IMR-90 (cell line): ENCODE data around the gene RRP36. TPM values are rescaled to one million over a fixed set of nuclear protein-coding genes. Genes with fewer than 3 reads are reported as not detected.

Source experiments
- ATAC-seq: fragments of 200-7000 bp; cut with Tn5 transposase; 2 replicates; pipeline ENCODE4 v1.9.1; 2020; ENCODE audit warnings: low read depth, mild to moderate bottlenecking, moderate library complexity
- BruUV-seq: library from RNA; stranded (reverse); fragments of 400-500 nt; replicated peaks from 2 replicates; lab custom pipeline; 2021; lab: Mats Ljungman, UMichigan
- CTCF ChIA-PET: fragments of 300-600 bp; formaldehyde crosslinking; extraction: SDS; loops from one replicate; lab custom pipeline; 2021; ENCODE audit warnings: antibody characterized with exemption; lab: Yijun Ruan, JAX
- POLR2A ChIA-PET: fragments of 300-600 bp; sonication (Branson Sonifier 250); formaldehyde crosslinking; loops from one replicate; lab custom pipeline; 2022; ENCODE audit warnings: antibody characterized with exemption; ENCODE audit not compliant: unreplicated experiment; lab: Charles Lee
- DNase-seq: peaks from one replicate; pipeline ENCODE4 v3.0.0; 2013
- H2AFZ ChIP-seq: replicated peaks from 2 replicates; pipeline ENCODE3; 2013; ENCODE audit warnings: low read length, mild to moderate bottlenecking; ENCODE audit not compliant: poor library complexity
- H2AK5ac ChIP-seq: 2 replicates; pipeline ENCODE4 v1.6.1; 2013; ENCODE audit warnings: low read depth, low read length, inconsistent platforms
- H2AK9ac ChIP-seq: replicated peaks from 2 replicates; pipeline ENCODE3; 2013; ENCODE audit warnings: mild to moderate bottlenecking, low read depth, low read length, moderate library complexity; ENCODE audit not compliant: poor library complexity
- H2BK120ac ChIP-seq: 2 replicates; pipeline ENCODE4 v1.6.1; 2013; ENCODE audit warnings: low read depth, low read length, inconsistent platforms
- H2BK15ac ChIP-seq: 3 replicates; pipeline ENCODE4 v1.6.1; 2013; ENCODE audit warnings: low read depth, low read length, inconsistent platforms
- H2BK20ac ChIP-seq: 2 replicates; pipeline ENCODE4 v1.6.1; 2013; ENCODE audit warnings: low read depth, mild to moderate bottlenecking, inconsistent platforms, low read length, moderate library complexity
- H2BK5ac ChIP-seq: 2 replicates; pipeline ENCODE4 v1.6.1; 2013; ENCODE audit warnings: mild to moderate bottlenecking, low read depth, low read length, inconsistent platforms; ENCODE audit not compliant: poor library complexity, severe bottlenecking
- H3K14ac ChIP-seq: replicated peaks from 2 replicates; pipeline ENCODE4 v1.6.1; 2013; ENCODE audit warnings: low read depth, low read length, inconsistent platforms
- H3K18ac ChIP-seq: 2 replicates; pipeline ENCODE4 v1.6.1; 2013; ENCODE audit warnings: low read depth, low read length, control low read depth
- H3K23ac ChIP-seq: 2 replicates; pipeline ENCODE4 v1.6.1; 2013; ENCODE audit warnings: low read depth, low read length, inconsistent platforms
- H3K27ac ChIP-seq: 2 replicates; pipeline ENCODE4 v1.5.1; 2013; ENCODE audit warnings: mild to moderate bottlenecking, control low read depth, low read length; ENCODE audit not compliant: insufficient read depth
- H3K27me3 ChIP-seq: 2 replicates; pipeline ENCODE4 v1.6.1; 2013; ENCODE audit warnings: low read length; ENCODE audit not compliant: control insufficient read depth, insufficient read depth
- H3K36me3 ChIP-seq: 2 replicates; pipeline ENCODE4 v1.6.1; 2013; ENCODE audit warnings: low read length, mixed read lengths; ENCODE audit not compliant: control insufficient read depth, insufficient read depth
- H3K4ac ChIP-seq: 2 replicates; pipeline ENCODE4 v1.6.1; 2013; ENCODE audit warnings: low read depth, low read length, inconsistent platforms
- H3K4me1 ChIP-seq: 2 replicates; pipeline ENCODE4 v1.6.1; 2013; ENCODE audit warnings: low read length, mixed read lengths; ENCODE audit not compliant: control insufficient read depth, insufficient read depth
- H3K4me2 ChIP-seq: 2 replicates; pipeline ENCODE4 v1.6.1; 2013; ENCODE audit warnings: low read depth, mild to moderate bottlenecking, control low read depth, low read length, moderate library complexity
- H3K4me3 ChIP-seq: 2 replicates; pipeline ENCODE4 v1.5.1; 2013; ENCODE audit warnings: low read depth, mild to moderate bottlenecking, control low read depth, low read length, moderate library complexity; ENCODE audit not compliant: insufficient read depth
- H3K56ac ChIP-seq: 2 replicates; pipeline ENCODE4 v1.6.1; 2013; ENCODE audit warnings: low read length, inconsistent platforms; ENCODE audit not compliant: insufficient read depth; ENCODE audit errors: extremely low read depth
- H3K79me1 ChIP-seq, 2 experiments: 2 replicates each; pipeline ENCODE4 v1.6.1; 2013; ENCODE audit warnings: low read length in 2 of 2, inconsistent platforms in 1 of 2, low read depth in 1 of 2
- H3K9ac ChIP-seq: 2 replicates; pipeline ENCODE4 v1.6.1; 2013; ENCODE audit warnings: low read depth, low read length, control low read depth
- H3K9me1 ChIP-seq: 2 replicates; pipeline ENCODE4 v1.6.1; 2013; ENCODE audit warnings: low read length, inconsistent platforms; ENCODE audit not compliant: insufficient read depth
- H3K9me3 ChIP-seq: 2 replicates; pipeline ENCODE4 v1.6.1; 2013; ENCODE audit warnings: low read length; ENCODE audit not compliant: control insufficient read depth, insufficient read depth
- H4K20me1 ChIP-seq: 2 replicates; pipeline ENCODE4 v1.6.1; 2013; ENCODE audit warnings: low read length, inconsistent platforms; ENCODE audit not compliant: insufficient read depth
- H4K5ac ChIP-seq: 2 replicates; pipeline ENCODE4 v1.6.1; 2013; ENCODE audit warnings: mild to moderate bottlenecking, low read depth, low read length, control low read depth
- H4K8ac ChIP-seq, 2 experiments: 2 replicates each; pipeline ENCODE4 v1.6.1; 2013; ENCODE audit warnings: low read depth in 2 of 2, low read length in 2 of 2, control low read depth in 1 of 2, inconsistent platforms in 1 of 2
- H4K91ac ChIP-seq: 2 replicates; pipeline ENCODE4 v1.6.1; 2013; ENCODE audit warnings: low read depth, low read length, inconsistent platforms; ENCODE audit not compliant: insufficient read depth
- CEBPB ChIP-seq: IDR thresholded peaks from 2 replicates; pipeline ENCODE4 v1.6.1; 2012; ENCODE audit warnings: low read depth, low read length, improper control_type of control experiment
- FOS ChIP-seq: fragments of 150-350 bp; IDR thresholded peaks from 2 replicates; pipeline ENCODE4 v1.6.1; 2016; ENCODE audit warnings: low read depth, low read length
- MAZ ChIP-seq: IDR thresholded peaks from 2 replicates; pipeline ENCODE4 v1.6.1; 2012; ENCODE audit warnings: low read depth, mild to moderate bottlenecking, low read length, improper control_type of control experiment, moderate library complexity, borderline replicate concordance
- POLR2A ChIP-seq: IDR thresholded peaks from 2 replicates; pipeline ENCODE4 v1.6.1; 2012; ENCODE audit warnings: mild to moderate bottlenecking, low read depth, low read length
- SMC3 ChIP-seq: fragments of 150-350 bp; IDR thresholded peaks from 2 replicates; pipeline ENCODE4 v1.6.1; 2016; ENCODE audit warnings: low read depth, mild to moderate bottlenecking, antibody characterized with exemption, low read length, moderate library complexity
- WGBS, 2 experiments: methylation state at CpG; one replicate each; pipeline versions ENCODE4 v1.1.5 to v1.1.7; 2013; ENCODE audit warnings: missing lambda C conversion rate in 2 of 2; ENCODE audit not compliant: insufficient read length in 1 of 2; ENCODE audit errors: extremely low coverage in 2 of 2; 5-methylcytosine and 5-hydroxymethylcytosine counted together
- dilution Hi-C: fragments of 300-500 bp; cut with HindIII; formaldehyde crosslinking; loops from one replicate; pipeline ENCODE4 v1.14.3; 2018; ENCODE audit warnings: low sequenced_read_pairs; ENCODE audit not compliant: unreplicated experiment
- in situ Hi-C: fragments of 300-500 bp; cut with MboI; formaldehyde crosslinking; loops from 3 replicates; pipeline ENCODE4 v1.14.3; 2019; ENCODE audit warnings: low sequenced_read_pairs, inconsistent platforms, mixed read lengths
- intact Hi-C: fragments of 100-400 bp; cut with micrococcal nuclease; formaldehyde crosslinking; loops from 2 replicates; pipeline ENCODE4 v1.10.0; 2022
- polyA plus RNA-seq, 3 experiments: library from polyadenylated mRNA; depleted of rRNA; stranded (reverse); fragments of >200 nt; gene quantifications; 2 replicates each; pipeline ENCODE4 v1.2.3, GENCODE V29; 2012; ENCODE audit warnings: low replicate concordance in 1 of 3
- total RNA-seq: library from RNA; depleted of rRNA; stranded (reverse); fragments of >200 nt; gene quantifications from 2 replicates; pipeline ENCODE4 v1.2.3, GENCODE V29; 2012
- TF ChIP-seq, protein P1 (sequence below): fragments of 150-350 bp; IDR thresholded peaks from 2 replicates; pipeline ENCODE4 v1.6.1; 2016; ENCODE audit warnings: low read depth, mild to moderate bottlenecking, low read length, moderate library complexity, borderline replicate concordance

RRP36 gene
- total and polyA plus RNA-seq, 2 of the 4 experiments (the other 2 are of a cell fraction): 54.3 to 106 TPM

DNA sequence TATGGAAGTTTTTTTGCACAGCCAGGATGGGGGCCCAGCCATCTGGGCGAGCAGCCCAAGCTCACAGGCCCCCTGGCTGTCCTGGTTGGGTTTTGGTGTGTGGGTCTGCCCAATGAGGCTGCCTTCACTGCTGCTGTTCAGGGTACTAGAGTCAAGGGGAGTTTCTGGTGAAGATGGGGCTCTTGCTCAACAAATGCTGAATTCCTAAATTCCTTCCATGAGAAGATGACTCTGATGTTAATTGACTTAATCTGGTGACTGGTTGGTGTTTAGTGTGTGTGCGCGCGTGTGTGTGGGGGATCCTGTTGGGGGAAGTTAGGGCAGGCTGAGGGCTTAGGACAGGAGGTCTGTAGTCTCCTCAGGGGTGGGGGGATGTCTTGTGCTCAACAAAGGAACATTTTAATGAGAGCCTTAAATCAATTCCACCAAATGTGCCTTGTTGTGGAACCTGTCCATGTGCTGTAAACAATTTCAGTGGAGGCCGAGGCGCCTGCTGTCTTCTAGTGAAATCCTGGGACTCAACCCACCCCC, 56.6 kb downstream of the RRP36 start:
- CTCF ChIA-PET: interaction anchor here (0.7 kb wide), 1 partner anchor 41 kb away, joined by 3 read pairs; no protein-coding TSS in a partner anchor
- 24% methylated on average over 5 of the region's 6 CpGs; no CpG with 5 or more reads in 1 of the 2 experiments for WGBS, 2 experiments
- DNase-seq: peak; percentile 67

More for the DNA sequence above, 56.6 kb downstream of the RRP36 start:
- peak overlapping the region; percentile 92 for H3K9ac ChIP-seq
- peak overlapping the region; percentile 79 for H3K18ac ChIP-seq
- H3K36me3 ChIP-seq: peaks cover 3% of the 10 kb centered on the region; the same call in 1 of the 2 replicates
- peak overlapping the region; percentile 66 for H2AK9ac ChIP-seq
- H2BK120ac ChIP-seq: peak overlapping the region; percentile 76
- peak overlapping the region; percentile 47; the same call in 1 of the 3 replicates for H2BK15ac ChIP-seq
- BruUV-seq: no TSS peak
- no peaks in the 10 kb centered on the region for H3K9me3 ChIP-seq
- H3K14ac ChIP-seq: peak overlapping the region; percentile 97
- H3K56ac ChIP-seq: peak overlapping the region; percentile 12; the same call in 1 of the 2 replicates
- peak overlapping the region; percentile 68 for H4K5ac ChIP-seq
- H3K79me1 ChIP-seq: peaks cover 17 to 67% of the 10 kb centered on the region in 2 experiments
- H3K27ac ChIP-seq: peak overlapping the region; percentile 77
- H2AFZ ChIP-seq: peak overlapping the region; percentile 16
- H3K27me3 ChIP-seq: no peaks in the 10 kb centered on the region
- peak overlapping the region; percentile 76 for H3K4me3 ChIP-seq
- peaks cover 18% of the 10 kb centered on the region for H3K9me1 ChIP-seq
- peak overlapping the region; percentile 93 for H3K4me2 ChIP-seq
- no peak for ATAC-seq
- peak overlapping the region; percentile 35 to 73; a peak in 3 of 4 replicates for H4K8ac ChIP-seq
- peak overlapping the region; percentile 93 for H3K23ac ChIP-seq
- peak overlapping the region; percentile 86 for H3K4ac ChIP-seq
- H2AK5ac ChIP-seq: peak overlapping the region; percentile 68; the same call in 1 of the 2 replicates
- intact Hi-C loops (loop anchor here (1.0 to 2.0 kb wide), 2 partner anchors 13 to 36 kb away; no protein-coding TSS in a partner anchor), in situ Hi-C loops (loop anchor here (5.0 kb wide), 1 partner anchor 49 kb away; no protein-coding TSS in a partner anchor), dilution Hi-C loops (no loop called here)
- peaks cover 35% of the 10 kb centered on the region for H4K20me1 ChIP-seq
- H4K91ac ChIP-seq: peak overlapping the region; percentile 75
- peaks cover 31% of the 10 kb centered on the region for H3K4me1 ChIP-seq
- peak overlapping the region; percentile 84 for H2BK5ac ChIP-seq
- TF ChIP-seq POLR2A: no peak
- TF ChIP-seq CEBPB: peak; percentile 86
- no peak for TF ChIP-seq MAZ
- TF ChIP-seq, protein P1, sequence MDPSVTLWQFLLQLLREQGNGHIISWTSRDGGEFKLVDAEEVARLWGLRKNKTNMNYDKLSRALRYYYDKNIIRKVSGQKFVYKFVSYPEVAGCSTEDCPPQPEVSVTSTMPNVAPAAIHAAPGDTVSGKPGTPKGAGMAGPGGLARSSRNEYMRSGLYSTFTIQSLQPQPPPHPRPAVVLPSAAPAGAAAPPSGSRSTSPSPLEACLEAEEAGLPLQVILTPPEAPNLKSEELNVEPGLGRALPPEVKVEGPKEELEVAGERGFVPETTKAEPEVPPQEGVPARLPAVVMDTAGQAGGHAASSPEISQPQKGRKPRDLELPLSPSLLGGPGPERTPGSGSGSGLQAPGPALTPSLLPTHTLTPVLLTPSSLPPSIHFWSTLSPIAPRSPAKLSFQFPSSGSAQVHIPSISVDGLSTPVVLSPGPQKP: no peak
- TF ChIP-seq SMC3: no peak
- no peak for TF ChIP-seq FOS
- POLR2A ChIA-PET: no interaction called here
- H2BK20ac ChIP-seq: peak overlapping the region; percentile 5
